Peyer's patch (tissue), 4 donors: ENCODE data around the gene RAD51B. TPM values are rescaled to one million over a fixed set of nuclear protein-coding genes. Genes with fewer than 3 reads are reported as not detected.

Experiments used
- DNase-seq, 3 donors: peaks; one replicate each; pipeline ENCODE4 v3.0.0-alpha.2; 2017 to 2019
- H3K27ac ChIP-seq, 4 donors: fragments of 200-600 bp; sonication (generic); one replicate each; pipeline ENCODE4 v1.5.1; 2016 to 2019
- H3K27me3 ChIP-seq, 2 donors: fragments of 200-600 bp; sonication (generic); one replicate each; pipeline ENCODE4 v1.5.1; 2019
- H3K36me3 ChIP-seq, 3 donors: fragments of 200-600 bp; sonication (generic); one replicate each; pipeline ENCODE4 v1.5.1; 2016 to 2019
- H3K4me1 ChIP-seq, 4 donors: fragments of 200-600 bp; sonication (generic); one replicate each; pipeline ENCODE4 v1.5.1; 2016 to 2019
- H3K4me3 ChIP-seq, 4 donors: fragments of 200-600 bp; sonication (generic); 1 replicate in 3 of 4; 2 replicates in 1 of 4; pipeline ENCODE4 v1.5.1; 2016 to 2019; ENCODE audit warnings: mild to moderate bottlenecking in 1 of 4
- H3K9me3 ChIP-seq, 4 donors: fragments of 200-600 bp; sonication (generic); one replicate each; pipeline ENCODE4 v1.5.1; 2016 to 2019; ENCODE audit warnings: mild to moderate bottlenecking in 1 of 4
- POLR2A ChIP-seq, 2 donors: fragments of 450-650 bp; IDR thresholded peaks; one replicate each; pipeline ENCODE4 v1.5.1; 2017; ENCODE audit warnings: antibody characterized with exemption in 2 of 2, mild to moderate bottlenecking in 2 of 2, moderate library complexity in 2 of 2
- total RNA-seq, 4 donors: library from RNA; depleted of rRNA; stranded (reverse); fragments of >200 nt; gene quantifications; one replicate each; pipeline ENCODE4 v1.1.0, GENCODE V29; 2016
- TF ChIP-seq, protein P1 (sequence below), 6 experiments: fragments of 450-650 bp in 4 of 6; fragments of 200-600 bp in 2 of 6; sonication (generic) in 1 of 6; IDR thresholded peaks; one replicate each; pipeline ENCODE4 v1.5.1; 2017 to 2019; ENCODE audit warnings: antibody characterized with exemption in 6 of 6, mild to moderate bottlenecking in 3 of 6, moderate library complexity in 1 of 6

RAD51B gene
- total RNA-seq, 4 donors from 2014 or later: 12.6 to 103 (median 33.1) TPM

DNA sequence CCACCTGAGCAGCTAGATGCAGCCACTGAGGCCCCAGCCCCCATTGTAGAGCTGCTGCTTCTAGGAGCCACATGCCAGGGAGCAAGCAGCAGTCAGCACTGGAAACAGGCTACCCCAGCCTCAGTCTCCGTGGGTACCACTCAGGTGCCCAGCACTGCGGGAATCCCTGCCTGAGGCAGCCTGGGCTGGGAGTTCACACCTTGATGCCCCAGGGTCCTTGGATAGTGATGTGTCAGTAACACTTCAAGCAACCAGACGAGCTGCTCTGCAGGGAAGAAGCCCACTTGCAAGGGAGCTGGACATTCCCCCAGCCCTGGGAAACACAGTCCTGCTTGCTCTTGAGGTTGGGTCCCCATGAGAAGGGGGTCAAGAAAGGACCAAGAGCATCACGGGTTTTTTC lies 882.6 kb downstream of the RAD51B start:
- no peaks in the 10 kb centered on the region for H3K9me3 ChIP-seq
- no peaks in the 10 kb centered on the region for H3K27me3 ChIP-seq
- no peak overlapping the region for H3K27ac ChIP-seq
- no peak overlapping the region for H3K4me3 ChIP-seq
- TF ChIP-seq POLR2A (IDR thresholded peaks at IDR 0.05): no peak
- TF ChIP-seq, protein P1, sequence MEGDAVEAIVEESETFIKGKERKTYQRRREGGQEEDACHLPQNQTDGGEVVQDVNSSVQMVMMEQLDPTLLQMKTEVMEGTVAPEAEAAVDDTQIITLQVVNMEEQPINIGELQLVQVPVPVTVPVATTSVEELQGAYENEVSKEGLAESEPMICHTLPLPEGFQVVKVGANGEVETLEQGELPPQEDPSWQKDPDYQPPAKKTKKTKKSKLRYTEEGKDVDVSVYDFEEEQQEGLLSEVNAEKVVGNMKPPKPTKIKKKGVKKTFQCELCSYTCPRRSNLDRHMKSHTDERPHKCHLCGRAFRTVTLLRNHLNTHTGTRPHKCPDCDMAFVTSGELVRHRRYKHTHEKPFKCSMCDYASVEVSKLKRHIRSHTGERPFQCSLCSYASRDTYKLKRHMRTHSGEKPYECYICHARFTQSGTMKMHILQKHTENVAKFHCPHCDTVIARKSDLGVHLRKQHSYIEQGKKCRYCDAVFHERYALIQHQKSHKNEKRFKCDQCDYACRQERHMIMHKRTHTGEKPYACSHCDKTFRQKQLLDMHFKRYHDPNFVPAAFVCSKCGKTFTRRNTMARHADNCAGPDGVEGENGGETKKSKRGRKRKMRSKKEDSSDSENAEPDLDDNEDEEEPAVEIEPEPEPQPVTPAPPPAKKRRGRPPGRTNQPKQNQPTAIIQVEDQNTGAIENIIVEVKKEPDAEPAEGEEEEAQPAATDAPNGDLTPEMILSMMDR (IDR thresholded peaks at IDR 0.05): no peak
- H3K4me1 ChIP-seq: peaks cover 0 to 22% (median 0%) of the 10 kb centered on the region in 4 donors
- peak in 1 of 3 donors; percentile 41 for DNase-seq
- H3K36me3 ChIP-seq: no peaks in the 10 kb centered on the region

- Histone ChIP-seq H3K4me3 (no peak overlapping the region), H3K36me3 (no peaks in the 10 kb centered on the region), H3K4me1 (peaks cover 0 to 22% (median 0%) of the 10 kb centered on the region in 4 donors), H3K9me3 (no peaks in the 10 kb centered on the region), H3K27ac (no peak overlapping the region), H3K27me3 (no peaks in the 10 kb centered on the region)
- TF ChIP-seq, protein P1 (IDR thresholded peaks at IDR 0.05): no peak
- no peak for DNase-seq
Measured at GRCh38 chr14:68702578-68702977, 883.0 kb downstream of the RAD51B start.

GRCh38 chr14:68703093-68703492 lies 883.5 kb downstream of the RAD51B start:
- Histone ChIP-seq H3K4me1 (peaks cover 0 to 22% (median 0%) of the 10 kb centered on the region in 4 donors), H3K27ac (no peak overlapping the region), H3K4me3 (no peak overlapping the region), H3K9me3 (no peaks in the 10 kb centered on the region), H3K27me3 (no peaks in the 10 kb centered on the region), H3K36me3 (no peaks in the 10 kb centered on the region)
- peak in 2 of 3 donors; percentile 43 to 75 for DNase-seq
- TF ChIP-seq POLR2A (IDR thresholded peaks at IDR 0.05): no peak
- TF ChIP-seq, protein P1 (IDR thresholded peaks at IDR 0.05): no peak

GRCh38 chr14:68704736-68705720 lies 885.4 kb downstream of the RAD51B start:
- TF ChIP-seq, protein P1 (IDR thresholded peaks at IDR 0.05): no peak
- TF ChIP-seq POLR2A (IDR thresholded peaks at IDR 0.05): no peak
- Histone ChIP-seq H3K36me3 (no peaks in the 10 kb centered on the region), H3K4me3 (no peak overlapping the region), H3K4me1 (peaks cover 0 to 22% (median 0%) of the 10 kb centered on the region in 4 donors), H3K27me3 (no peaks in the 10 kb centered on the region), H3K27ac (peak overlapping the region in 1 of 4 donors; percentile 4), H3K9me3 (no peaks in the 10 kb centered on the region)
- DNase-seq: peak in 1 of 3 donors; percentile 42

DNA sequence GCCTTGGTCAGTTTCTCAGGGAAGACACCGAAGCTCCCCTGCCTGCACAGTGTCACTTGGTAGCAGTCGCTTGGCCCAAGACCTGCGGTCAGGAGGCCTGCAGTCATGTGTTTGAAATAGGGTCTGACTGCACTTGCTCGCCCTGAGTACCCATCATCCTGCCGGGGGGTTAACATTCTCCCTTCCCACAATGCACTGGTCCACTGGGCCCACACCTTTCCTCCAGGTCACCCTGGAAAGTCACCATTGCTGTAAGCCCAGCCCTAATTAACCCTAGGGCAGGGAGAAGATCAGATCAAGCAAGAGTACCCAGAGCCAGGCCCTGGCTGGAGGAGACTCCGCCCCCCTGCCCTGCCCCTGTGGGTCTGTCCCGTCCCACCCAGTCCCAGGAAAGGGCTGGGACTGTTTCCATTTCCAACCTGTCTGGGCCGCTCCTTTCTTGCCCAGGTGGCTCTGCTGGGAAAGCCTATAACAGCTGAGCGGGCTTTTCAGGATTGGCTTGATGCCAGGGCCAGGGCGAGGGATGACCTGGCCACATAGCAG lies 886.2 kb downstream of the RAD51B start:
- TF ChIP-seq, protein P1 (IDR thresholded peaks at IDR 0.05): no peak
- no peak for TF ChIP-seq POLR2A (IDR thresholded peaks at IDR 0.05)
- H3K27ac ChIP-seq: peak overlapping the region in 1 of 4 donors; percentile 4
- H3K27me3 ChIP-seq: no peaks in the 10 kb centered on the region
- no peak overlapping the region for H3K4me3 ChIP-seq
- DNase-seq: peak in 2 of 3 donors; percentile 76 to 80
- H3K9me3 ChIP-seq: no peaks in the 10 kb centered on the region
- H3K4me1 ChIP-seq: peaks cover 0 to 22% (median 0%) of the 10 kb centered on the region in 4 donors
- H3K36me3 ChIP-seq: no peaks in the 10 kb centered on the region
